WERI-Rb-1 (cell line): ENCODE measurements around the gene CADM2.

Experiments
- DNase-seq: peaks from one replicate; pipeline ENCODE4 v3.0.0-alpha.2; 2020
- H3K27ac ChIP-seq: fragments of 250-450 bp; sonication (Bioruptor Pico); 2 replicates; pipeline ENCODE4 v1.5.1; 2020; ENCODE audit warnings: mild to moderate bottlenecking, moderate library complexity
- H3K27me3 ChIP-seq: fragments of 250-450 bp; sonication (Bioruptor Pico); 2 replicates; pipeline ENCODE4 v1.5.1; 2021; ENCODE audit warnings: mild to moderate bottlenecking, low read depth, moderate library complexity; ENCODE audit not compliant: insufficient read depth, severe bottlenecking
- H3K36me3 ChIP-seq: fragments of 250-450 bp; sonication (Bioruptor Pico); 2 replicates; pipeline ENCODE4 v1.5.1; 2020; ENCODE audit warnings: mild to moderate bottlenecking, moderate library complexity
- H3K4me3 ChIP-seq: 2 replicates; pipeline ENCODE4 v1.5.1; 2011; ENCODE audit warnings: low read depth, mild to moderate bottlenecking, control low read depth, low read length
- H3K9me3 ChIP-seq: fragments of 250-450 bp; sonication (Bioruptor Pico); 2 replicates; pipeline ENCODE4 v1.5.1; 2021; ENCODE audit warnings: mild to moderate bottlenecking, moderate library complexity; ENCODE audit not compliant: severe bottlenecking
- TF ChIP-seq, protein P1 (sequence below): IDR thresholded peaks from 2 replicates; pipeline ENCODE4 v1.5.1; 2011; ENCODE audit warnings: low read depth, mild to moderate bottlenecking, control low read depth, inconsistent platforms, low read length

The CADM2 gene

GRCh38 chr3:85255949-85256348, 297.2 kb downstream of the CADM2 start:
- Histone ChIP-seq H3K9me3 (no peaks in the 10 kb centered on the region), H3K4me3 (no peak overlapping the region), H3K27me3 (no peaks in the 10 kb centered on the region), H3K36me3 (no peaks in the 10 kb centered on the region), H3K27ac (no peak overlapping the region)
- DNase-seq: no peak
- TF ChIP-seq, protein P1, sequence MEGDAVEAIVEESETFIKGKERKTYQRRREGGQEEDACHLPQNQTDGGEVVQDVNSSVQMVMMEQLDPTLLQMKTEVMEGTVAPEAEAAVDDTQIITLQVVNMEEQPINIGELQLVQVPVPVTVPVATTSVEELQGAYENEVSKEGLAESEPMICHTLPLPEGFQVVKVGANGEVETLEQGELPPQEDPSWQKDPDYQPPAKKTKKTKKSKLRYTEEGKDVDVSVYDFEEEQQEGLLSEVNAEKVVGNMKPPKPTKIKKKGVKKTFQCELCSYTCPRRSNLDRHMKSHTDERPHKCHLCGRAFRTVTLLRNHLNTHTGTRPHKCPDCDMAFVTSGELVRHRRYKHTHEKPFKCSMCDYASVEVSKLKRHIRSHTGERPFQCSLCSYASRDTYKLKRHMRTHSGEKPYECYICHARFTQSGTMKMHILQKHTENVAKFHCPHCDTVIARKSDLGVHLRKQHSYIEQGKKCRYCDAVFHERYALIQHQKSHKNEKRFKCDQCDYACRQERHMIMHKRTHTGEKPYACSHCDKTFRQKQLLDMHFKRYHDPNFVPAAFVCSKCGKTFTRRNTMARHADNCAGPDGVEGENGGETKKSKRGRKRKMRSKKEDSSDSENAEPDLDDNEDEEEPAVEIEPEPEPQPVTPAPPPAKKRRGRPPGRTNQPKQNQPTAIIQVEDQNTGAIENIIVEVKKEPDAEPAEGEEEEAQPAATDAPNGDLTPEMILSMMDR: no peak

DNA sequence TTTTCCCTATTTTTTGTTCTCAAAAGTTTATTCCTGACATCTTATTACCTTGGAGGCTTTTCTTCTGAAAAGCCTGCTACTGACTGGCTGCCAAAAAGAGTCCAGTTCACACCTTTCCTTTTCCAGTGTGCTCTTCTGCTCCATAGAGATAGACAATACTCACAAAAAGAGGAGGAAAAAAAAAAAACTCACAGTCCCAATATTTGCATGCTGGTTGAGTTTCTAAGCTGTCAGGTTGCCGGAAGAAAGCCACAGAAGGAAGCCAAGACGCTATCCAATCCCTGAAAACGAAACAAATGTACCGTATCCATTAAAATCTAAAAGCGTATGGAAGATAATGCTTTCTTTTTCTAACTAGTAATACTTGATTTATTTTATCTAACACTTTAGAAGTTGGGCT, 299.5 kb downstream of the CADM2 start:
- Histone ChIP-seq H3K27me3 (no peaks in the 10 kb centered on the region), H3K4me3 (no peak overlapping the region), H3K9me3 (no peaks in the 10 kb centered on the region), H3K36me3 (no peaks in the 10 kb centered on the region), H3K27ac (no peak overlapping the region)
- TF ChIP-seq, protein P1: no peak
- no peak for DNase-seq

DNA sequence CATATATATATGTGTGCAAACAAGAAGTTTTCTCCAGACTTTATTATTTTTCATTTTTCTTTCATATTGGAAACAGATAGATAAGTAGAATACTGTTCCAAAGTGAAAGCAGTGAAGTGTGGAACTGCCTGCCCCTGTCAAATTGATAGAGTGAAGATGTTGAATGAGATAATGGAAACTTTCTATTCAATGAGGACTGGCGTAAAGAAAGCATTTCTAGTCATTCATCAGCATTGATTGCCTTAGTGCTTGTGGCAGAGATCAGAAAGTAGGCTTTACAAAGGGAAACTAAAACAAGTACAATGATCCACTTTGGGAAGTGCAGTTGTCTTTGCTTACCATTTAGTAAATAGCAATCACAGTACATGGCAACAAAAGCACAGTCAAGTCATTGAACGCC, 300.0 kb downstream of the CADM2 start:
- Histone ChIP-seq H3K36me3 (no peaks in the 10 kb centered on the region), H3K27me3 (no peaks in the 10 kb centered on the region), H3K9me3 (no peaks in the 10 kb centered on the region), H3K4me3 (no peak overlapping the region), H3K27ac (no peak overlapping the region)
- no peak for DNase-seq
- TF ChIP-seq, protein P1: no peak

GRCh38 chr3:85259748-85260147, 301.0 kb downstream of the CADM2 start:
- Histone ChIP-seq H3K36me3 (no peaks in the 10 kb centered on the region), H3K27ac (no peak overlapping the region), H3K4me3 (no peak overlapping the region), H3K9me3 (no peaks in the 10 kb centered on the region), H3K27me3 (no peaks in the 10 kb centered on the region)
- TF ChIP-seq, protein P1: no peak
- no peak for DNase-seq

GRCh38 chr3:85264381-85264780, 305.6 kb downstream of the CADM2 start:
- no peaks in the 10 kb centered on the region for H3K36me3 ChIP-seq
- no peak overlapping the region for H3K27ac ChIP-seq
- DNase-seq: no peak
- no peak overlapping the region for H3K4me3 ChIP-seq
- H3K27me3 ChIP-seq: no peaks in the 10 kb centered on the region
- TF ChIP-seq, protein P1: no peak
- H3K9me3 ChIP-seq: no peaks in the 10 kb centered on the region

DNA sequence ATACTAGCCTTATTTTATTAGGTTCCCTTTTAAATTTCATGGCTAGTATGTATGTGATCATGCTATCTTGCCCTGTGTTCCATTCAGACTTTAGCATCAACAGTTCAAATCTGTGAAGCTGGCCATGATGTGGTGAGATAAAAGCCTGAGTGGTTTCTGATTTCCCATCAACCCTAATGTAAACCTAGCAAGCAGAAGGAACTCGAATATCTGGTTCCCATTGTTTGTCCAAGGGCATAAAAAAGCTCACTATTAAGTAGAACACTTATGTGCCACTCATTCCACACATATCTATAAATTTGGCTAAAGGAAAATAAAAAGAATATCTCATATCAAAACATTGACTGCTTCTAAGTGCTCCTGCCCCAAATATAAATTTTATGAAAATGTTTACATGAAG, 311.7 kb downstream of the CADM2 start:
- TF ChIP-seq, protein P1: no peak
- DNase-seq: no peak
- no peaks in the 10 kb centered on the region for H3K27me3 ChIP-seq
- no peak overlapping the region for H3K4me3 ChIP-seq
- H3K36me3 ChIP-seq: no peaks in the 10 kb centered on the region
- H3K9me3 ChIP-seq: no peaks in the 10 kb centered on the region
- no peak overlapping the region for H3K27ac ChIP-seq
